Endothelial cell of umbilical vein (primary cell): Measurements from ENCODE around the gene TCEA2. TPM values are rescaled to one million over a fixed set of nuclear protein-coding genes. Genes with fewer than 3 reads are reported as not detected.
A peak's percentile ranks its signal among the peaks of the same experiment; 100 is the strongest.

Source experiments
- BruUV-seq: library from RNA; stranded (reverse); fragments of 400-500 nt; replicated peaks from 2 replicates; lab custom pipeline; 2021; lab: Mats Ljungman, UMichigan
- CTCF ChIA-PET: fragments of 300-600, 350-600 bp; sonication (Branson Sonifier 250); formaldehyde crosslinking; loops from one replicate; lab custom pipeline; 2021; ENCODE audit warnings: antibody characterized with exemption, inconsistent platforms; lab: Charles Lee
- POLR2A ChIA-PET: fragments of 300-600, 350-600 bp; sonication (Branson Sonifier 250); formaldehyde crosslinking; loops from one replicate; lab custom pipeline; 2021; ENCODE audit warnings: antibody characterized with exemption, inconsistent platforms; lab: Charles Lee
- DNase-seq: peaks from one replicate; pipeline ENCODE4 v3.0.0-alpha.2; 2011; ENCODE audit warnings: low read depth, low spot score
- FAIRE-seq: peaks from 2 replicates; lab custom pipeline; 2011; peaks lifted over from hg19 to GRCh38; lab: Jason Lieb, UNC
- H2AFZ ChIP-seq: 2 replicates; pipeline ENCODE4 v1.6.0; 2012; ENCODE audit warnings: low read depth, low read length, control low read depth, inconsistent platforms
- H3K27ac ChIP-seq: 2 replicates; pipeline ENCODE4 v1.5.1; 2011; ENCODE audit warnings: low read depth, mild to moderate bottlenecking, control low read depth, low read length, moderate library complexity; ENCODE audit not compliant: insufficient read depth
- H3K27me3 ChIP-seq, 2 experiments: 2 replicates each; pipeline versions ENCODE4 v1.6.0 to v1.6.1; 2011; ENCODE audit warnings: low read length in 2 of 2, mixed read lengths in 1 of 2; ENCODE audit not compliant: control insufficient read depth in 2 of 2, insufficient read depth in 2 of 2
- H3K36me3 ChIP-seq, 2 experiments: 2 replicates in 1 of 2; 3 replicates in 1 of 2; pipeline ENCODE4 v1.5.1; 2011; ENCODE audit warnings: low read length in 2 of 2, mild to moderate bottlenecking in 1 of 2, moderate library complexity in 1 of 2; ENCODE audit not compliant: control insufficient read depth in 2 of 2, insufficient read depth in 2 of 2; ENCODE audit errors: extremely low read depth in 1 of 2
- H3K4me1 ChIP-seq: 3 replicates; pipeline ENCODE4 v1.5.1; 2011; ENCODE audit warnings: mild to moderate bottlenecking, low read length; ENCODE audit not compliant: control insufficient read depth, insufficient read depth; ENCODE audit errors: extremely low read depth
- H3K4me2 ChIP-seq: 2 replicates; pipeline ENCODE4 v1.6.1; 2011; ENCODE audit warnings: low read length, control low read depth, mixed read lengths; ENCODE audit not compliant: insufficient read depth
- H3K4me3 ChIP-seq, 3 experiments: fragments of 200-600 bp in 1 of 3; sonication (generic), shearing (Covaris generic) in 1 of 3; replicated peaks in 1 of 3; 2 replicates each; pipeline ENCODE4 v1.5.1; 2011 to 2016; ENCODE audit warnings: control low read depth in 3 of 3, low read length in 3 of 3, mild to moderate bottlenecking in 2 of 3, inconsistent platforms in 1 of 3, low read depth in 1 of 3, moderate library complexity in 1 of 3; ENCODE audit not compliant: insufficient read depth in 1 of 3
- H3K79me2 ChIP-seq: 2 replicates; pipeline ENCODE4 v1.6.0; 2012; ENCODE audit warnings: low read length, inconsistent platforms; ENCODE audit not compliant: control insufficient read depth, insufficient read depth
- H3K9ac ChIP-seq: replicated peaks from 2 replicates; pipeline ENCODE3; 2011; ENCODE audit warnings: low read length, control low read depth; ENCODE audit not compliant: insufficient read depth; ENCODE audit errors: extremely low read depth
- H3K9me1 ChIP-seq: replicated peaks from 3 replicates; pipeline ENCODE4 v1.6.0; 2011; ENCODE audit warnings: mild to moderate bottlenecking, low read length; ENCODE audit not compliant: control insufficient read depth, insufficient read depth; ENCODE audit errors: extremely low read depth
- H3K9me3 ChIP-seq: replicated peaks from 2 replicates; pipeline ENCODE4 v1.5.1; 2012; ENCODE audit warnings: low read length, inconsistent platforms; ENCODE audit not compliant: control insufficient read depth, insufficient read depth
- H4K20me1 ChIP-seq: replicated peaks from 2 replicates; pipeline ENCODE3; 2011; ENCODE audit warnings: mild to moderate bottlenecking, low read length; ENCODE audit not compliant: control insufficient read depth, insufficient read depth; ENCODE audit errors: extremely low read depth
- MYC ChIP-seq: IDR thresholded peaks from one replicate; pipeline ENCODE4 v1.6.1; 2011; ENCODE audit warnings: mild to moderate bottlenecking, low read depth, low read length
- dilution Hi-C: fragments of 300-500 bp; cut with MboI; formaldehyde crosslinking; loops from one replicate; pipeline ENCODE4 v1.15.0; 2019; ENCODE audit warnings: low sequenced_read_pairs; ENCODE audit not compliant: extremely low pct_ligation_motif_present
- intact Hi-C: fragments of 100-400 bp; cut with micrococcal nuclease; formaldehyde crosslinking; loops from one replicate; pipeline ENCODE4 v1.10.0; 2022
- polyA plus RNA-seq, 4 experiments: library from polyadenylated mRNA; depleted of rRNA in 3 of 4; stranded (reverse) in 3 of 4; unstranded in 1 of 4; fragments of >200 nt; gene quantifications; 2 replicates each; pipeline versions ENCODE4 v1.2.1 to v1.2.3, GENCODE V29; 2011 to 2012; ENCODE audit warnings: missing spikeins in 1 of 4
- total RNA-seq: library from RNA; stranded (reverse); gene quantifications from 2 replicates; pipeline ENCODE4 v1.2.3, GENCODE V29; 2021
- TF ChIP-seq, protein P1 (sequence below): IDR thresholded peaks from 2 replicates; pipeline ENCODE4 v1.6.1; 2011; ENCODE audit not compliant: insufficient read depth, insufficient read length
- TF ChIP-seq, protein P2 (sequence below), 2 donors: IDR thresholded peaks; 1 replicate in 1 of 2; 2 replicates in 1 of 2; pipeline ENCODE4 v1.5.1; 2011; ENCODE audit warnings: low read length in 2 of 2, mild to moderate bottlenecking in 2 of 2, moderate library complexity in 2 of 2, control low read depth in 1 of 2, inconsistent platforms in 1 of 2, low read depth in 1 of 2; ENCODE audit not compliant: insufficient read depth in 1 of 2; ENCODE audit errors: extremely low read depth in 1 of 2

TCEA2 gene
- total and polyA plus RNA-seq, 2 donors (not counting 3 experiments of a cell fraction or from before 2014, with no cell fraction given), result 53.1 to 65.5 TPM

DNA sequence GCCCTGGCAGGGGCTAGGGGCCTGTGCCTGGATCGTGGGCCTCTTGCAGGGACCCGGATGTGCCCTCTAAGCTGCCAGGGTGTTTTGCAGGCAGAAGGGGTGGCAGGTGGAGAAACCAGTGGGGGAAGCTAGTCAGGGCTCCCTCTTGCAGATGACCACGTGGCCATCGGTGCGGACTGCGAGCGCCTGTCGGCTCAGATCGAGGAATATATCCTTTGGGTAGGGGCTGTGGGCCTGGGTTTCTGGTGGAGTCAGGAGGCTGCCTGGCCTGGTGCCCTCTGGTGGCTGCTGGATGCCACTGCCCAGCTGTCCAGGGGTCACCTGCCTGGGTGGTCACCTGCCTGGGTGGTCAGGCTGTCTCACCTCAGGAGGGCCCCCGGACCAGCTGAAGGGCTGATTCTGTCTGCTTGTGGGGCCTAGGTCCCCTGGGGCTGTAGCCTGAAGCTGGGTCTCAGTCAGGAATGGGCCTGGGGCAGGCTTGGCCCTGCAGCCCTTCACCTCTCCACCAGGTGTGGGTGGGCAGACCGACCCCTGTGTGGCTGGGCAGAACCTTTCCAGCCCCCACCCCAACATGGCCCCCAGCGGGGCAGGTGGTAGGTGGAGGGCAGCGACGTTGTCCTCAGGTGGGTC is 6.7 kb downstream of the TCEA2 start:
- Histone ChIP-seq H3K9me1 (no peaks in the 10 kb centered on the region), H3K79me2 (no peaks in the 10 kb centered on the region), H3K27me3 (no peaks in the 10 kb centered on the region), H3K9ac (no peak overlapping the region), H3K4me3 (no peak overlapping the region), H3K4me2 (no peak overlapping the region), H3K36me3 (peaks cover 0 to 16% of the 10 kb centered on the region in 2 experiments), H3K27ac (no peak overlapping the region), H2AFZ (no peak overlapping the region), H3K9me3 (no peaks in the 10 kb centered on the region), H4K20me1 (no peaks in the 10 kb centered on the region), H3K4me1 (no peaks in the 10 kb centered on the region)
- dilution Hi-C loops (no loop called here), intact Hi-C loops (loop anchor here (1.0 to 10.0 kb wide), 2 partner anchors 30 to 55 kb away; no protein-coding TSS in a partner anchor)
- TF ChIP-seq, protein P1, sequence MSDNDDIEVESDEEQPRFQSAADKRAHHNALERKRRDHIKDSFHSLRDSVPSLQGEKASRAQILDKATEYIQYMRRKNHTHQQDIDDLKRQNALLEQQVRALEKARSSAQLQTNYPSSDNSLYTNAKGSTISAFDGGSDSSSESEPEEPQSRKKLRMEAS, result peak; percentile 48
- TF ChIP-seq, protein P2, sequence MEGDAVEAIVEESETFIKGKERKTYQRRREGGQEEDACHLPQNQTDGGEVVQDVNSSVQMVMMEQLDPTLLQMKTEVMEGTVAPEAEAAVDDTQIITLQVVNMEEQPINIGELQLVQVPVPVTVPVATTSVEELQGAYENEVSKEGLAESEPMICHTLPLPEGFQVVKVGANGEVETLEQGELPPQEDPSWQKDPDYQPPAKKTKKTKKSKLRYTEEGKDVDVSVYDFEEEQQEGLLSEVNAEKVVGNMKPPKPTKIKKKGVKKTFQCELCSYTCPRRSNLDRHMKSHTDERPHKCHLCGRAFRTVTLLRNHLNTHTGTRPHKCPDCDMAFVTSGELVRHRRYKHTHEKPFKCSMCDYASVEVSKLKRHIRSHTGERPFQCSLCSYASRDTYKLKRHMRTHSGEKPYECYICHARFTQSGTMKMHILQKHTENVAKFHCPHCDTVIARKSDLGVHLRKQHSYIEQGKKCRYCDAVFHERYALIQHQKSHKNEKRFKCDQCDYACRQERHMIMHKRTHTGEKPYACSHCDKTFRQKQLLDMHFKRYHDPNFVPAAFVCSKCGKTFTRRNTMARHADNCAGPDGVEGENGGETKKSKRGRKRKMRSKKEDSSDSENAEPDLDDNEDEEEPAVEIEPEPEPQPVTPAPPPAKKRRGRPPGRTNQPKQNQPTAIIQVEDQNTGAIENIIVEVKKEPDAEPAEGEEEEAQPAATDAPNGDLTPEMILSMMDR (IDR thresholded peaks at IDR 0.05; ENCODE audit: extremely low read depth in 1 of 2, insufficient read depth in 1 of 2, low read depth in 1 of 2, low read length in 2 of 2), result peak; percentile 79 to 95
- TF ChIP-seq MYC, result no peak
- FAIRE-seq, result peak; percentile 68
- ChIA-PET POLR2A (no interaction called here), CTCF (interaction anchor here (0.9 to 2.3 kb wide), 6 partner anchors 9 to 532 kb away, joined by 3 to 21 read pairs (median 4); no protein-coding TSS in a partner anchor)
- DNase-seq, result peak; percentile 29
- no TSS peak for BruUV-seq
